ENCODE measurements around the gene FAM193B. TPM values are rescaled to one million over a fixed set of nuclear protein-coding genes. Genes with fewer than 3 reads are reported as not detected.

Gene FAM193B
- polyA plus RNA-seq, 1 experiment = 31.9 TPM

GRCh38 chr5:177530638-177531037, 23.7 kb downstream of the FAM193B start:
- peaks cover 46% of the 10 kb centered on the region for H3K36me3 ChIP-seq (ENCODE audit: control insufficient read depth, insufficient read depth, low read length)
- ChIA-PET CTCF (interaction anchor here (1.2 kb wide), 1 partner anchor 25 kb away, joined by 3 read pairs; no protein-coding TSS in a partner anchor), POLR2A (no interaction called here)
- no peaks in the 10 kb centered on the region for H3K27me3 ChIP-seq (ENCODE audit: control insufficient read depth, insufficient read depth, low read length)
- DNase-seq (ENCODE audit: low read depth) = no peak
- TF ChIP-seq CTCF (IDR thresholded peaks at IDR 0.05; ENCODE audit: insufficient read depth, low read depth, low read length) = no peak
- no peak overlapping the region for H3K4me3 ChIP-seq (ENCODE audit: low read depth, low read length)

- Histone ChIP-seq H3K27me3 (ENCODE audit: control insufficient read depth, insufficient read depth, low read length) (no peaks in the 10 kb centered on the region), H3K36me3 (ENCODE audit: control insufficient read depth, insufficient read depth, low read length) (peaks cover 56% of the 10 kb centered on the region), H3K4me3 (ENCODE audit: low read depth, low read length) (no peak overlapping the region)
- DNase-seq (ENCODE audit: low read depth) = no peak
- no peak for TF ChIP-seq CTCF (IDR thresholded peaks at IDR 0.05; ENCODE audit: insufficient read depth, low read depth, low read length)
- ChIA-PET POLR2A (no interaction called here), CTCF (no interaction called here)
Measured at GRCh38 chr5:177529247-177530203, 24.8 kb downstream of the FAM193B start.

DNA sequence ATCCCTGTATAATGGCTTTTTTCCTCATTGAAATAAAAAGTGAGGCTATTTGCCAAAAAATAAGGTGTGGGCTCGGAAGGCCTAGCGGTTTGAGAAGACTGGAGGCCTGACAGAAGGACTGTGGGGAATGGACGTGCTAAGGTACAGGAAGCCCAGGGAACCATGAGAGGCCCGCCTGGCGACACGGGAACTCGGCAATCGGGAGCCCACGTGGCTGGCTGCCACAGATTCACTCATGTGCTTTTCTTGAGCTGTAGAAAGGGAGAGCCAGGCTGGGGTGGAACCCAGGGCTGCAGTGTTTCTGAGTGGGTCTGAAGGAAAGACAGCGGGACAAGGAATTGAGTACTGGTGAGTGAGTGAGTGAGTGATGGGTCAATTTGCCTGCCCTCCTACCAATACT, 25.7 kb downstream of the FAM193B start:
- H3K36me3 ChIP-seq (ENCODE audit: control insufficient read depth, insufficient read depth, low read length) = peaks cover 65% of the 10 kb centered on the region
- no peaks in the 10 kb centered on the region for H3K27me3 ChIP-seq (ENCODE audit: control insufficient read depth, insufficient read depth, low read length)
- no peak for TF ChIP-seq CTCF (IDR thresholded peaks at IDR 0.05; ENCODE audit: insufficient read depth, low read depth, low read length)
- ChIA-PET POLR2A (no interaction called here), CTCF (interaction anchor here (1.2 to 1.6 kb wide), 2 partner anchors 12 to 64 kb away, joined by 3 read pairs; partner anchors contain the start of gene DDX41)
- no peak for DNase-seq (ENCODE audit: low read depth)
- H3K4me3 ChIP-seq (ENCODE audit: low read depth, low read length) = no peak overlapping the region

GRCh38 chr5:177527595-177527994, 26.8 kb downstream of the FAM193B start:
- Histone ChIP-seq H3K36me3 (ENCODE audit: control insufficient read depth, insufficient read depth, low read length) (peaks cover 68% of the 10 kb centered on the region), H3K27me3 (ENCODE audit: control insufficient read depth, insufficient read depth, low read length) (no peaks in the 10 kb centered on the region), H3K4me3 (ENCODE audit: low read depth, low read length) (no peak overlapping the region)
- TF ChIP-seq CTCF (IDR thresholded peaks at IDR 0.05; ENCODE audit: insufficient read depth, low read depth, low read length) = no peak
- ChIA-PET CTCF (interaction anchor here (0.5 to 1.6 kb wide), 3 partner anchors 11 to 65 kb away, joined by 3 to 5 read pairs (median 3); partner anchors contain the start of gene DDX41), POLR2A (interaction anchor here (0.6 kb wide), 1 partner anchor 72 kb away, joined by 3 read pairs; the partner anchor contains the start of gene B4GALT7)
- no peak for DNase-seq (ENCODE audit: low read depth)

GRCh38 chr5:177526791-177527190, 27.6 kb downstream of the FAM193B start:
- TF ChIP-seq CTCF (IDR thresholded peaks at IDR 0.05; ENCODE audit: insufficient read depth, low read depth, low read length) = no peak
- no peak for DNase-seq (ENCODE audit: low read depth)
- Histone ChIP-seq H3K36me3 (ENCODE audit: control insufficient read depth, insufficient read depth, low read length) (peaks cover 62% of the 10 kb centered on the region), H3K4me3 (ENCODE audit: low read depth, low read length) (no peak overlapping the region), H3K27me3 (ENCODE audit: control insufficient read depth, insufficient read depth, low read length) (no peaks in the 10 kb centered on the region)
- ChIA-PET CTCF (no interaction called here), POLR2A (no interaction called here)
